Upper lobe of left lung (tissue), 4 donors: Measurements from ENCODE around the gene LUC7L3.

ENCODE experiments used
- EP300 ChIP-seq, 4 donors: sonication (generic); formaldehyde crosslinking; IDR thresholded peaks; one replicate each; pipeline ENCODE4 v1.5.1; 2017; ENCODE audit warnings: antibody characterized with exemption in 4 of 4, control low read depth in 2 of 4
- POLR2A ChIP-seq, 4 donors: fragments of 450-650 bp; IDR thresholded peaks; one replicate each; pipeline ENCODE4 v1.5.1; 2016 to 2017; ENCODE audit warnings: antibody characterized with exemption in 4 of 4, mild to moderate bottlenecking in 2 of 4
- POLR2AphosphoS5 ChIP-seq, 2 donors: sonication (generic); formaldehyde crosslinking; IDR thresholded peaks; one replicate each; pipeline ENCODE4 v1.5.1; 2017; ENCODE audit warnings: antibody characterized with exemption in 2 of 2
- TF ChIP-seq, protein P1 (sequence below), 6 experiments: fragments of 450-650 bp in 4 of 6; fragments of 200-600 bp in 2 of 6; sonication (generic) in 2 of 6; IDR thresholded peaks; one replicate each; pipeline ENCODE4 v1.5.1; 2016 to 2019; ENCODE audit warnings: antibody characterized with exemption in 6 of 6

DNA sequence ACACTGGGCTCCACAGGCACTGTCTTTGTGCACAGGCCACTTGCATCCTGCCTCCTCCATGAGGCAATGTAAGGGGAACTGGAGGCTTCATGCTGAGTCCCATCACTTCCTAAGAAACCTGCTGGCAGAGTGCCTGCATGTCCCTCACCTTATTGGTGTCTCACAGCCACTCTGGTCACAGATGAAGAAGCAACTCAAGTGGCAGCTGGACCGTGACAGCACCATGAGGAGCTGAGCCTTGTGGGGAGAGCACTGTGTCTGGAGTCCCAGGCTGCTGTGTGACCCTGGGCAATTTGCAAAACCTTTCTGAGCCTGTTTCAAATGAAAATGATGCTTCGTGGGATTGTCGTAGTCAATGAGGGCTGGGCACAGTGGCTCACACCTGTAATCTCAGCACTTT, 31.2 kb upstream of the LUC7L3 start:
- TF ChIP-seq, protein P1, sequence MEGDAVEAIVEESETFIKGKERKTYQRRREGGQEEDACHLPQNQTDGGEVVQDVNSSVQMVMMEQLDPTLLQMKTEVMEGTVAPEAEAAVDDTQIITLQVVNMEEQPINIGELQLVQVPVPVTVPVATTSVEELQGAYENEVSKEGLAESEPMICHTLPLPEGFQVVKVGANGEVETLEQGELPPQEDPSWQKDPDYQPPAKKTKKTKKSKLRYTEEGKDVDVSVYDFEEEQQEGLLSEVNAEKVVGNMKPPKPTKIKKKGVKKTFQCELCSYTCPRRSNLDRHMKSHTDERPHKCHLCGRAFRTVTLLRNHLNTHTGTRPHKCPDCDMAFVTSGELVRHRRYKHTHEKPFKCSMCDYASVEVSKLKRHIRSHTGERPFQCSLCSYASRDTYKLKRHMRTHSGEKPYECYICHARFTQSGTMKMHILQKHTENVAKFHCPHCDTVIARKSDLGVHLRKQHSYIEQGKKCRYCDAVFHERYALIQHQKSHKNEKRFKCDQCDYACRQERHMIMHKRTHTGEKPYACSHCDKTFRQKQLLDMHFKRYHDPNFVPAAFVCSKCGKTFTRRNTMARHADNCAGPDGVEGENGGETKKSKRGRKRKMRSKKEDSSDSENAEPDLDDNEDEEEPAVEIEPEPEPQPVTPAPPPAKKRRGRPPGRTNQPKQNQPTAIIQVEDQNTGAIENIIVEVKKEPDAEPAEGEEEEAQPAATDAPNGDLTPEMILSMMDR (IDR thresholded peaks at IDR 0.05), result no peak
- TF ChIP-seq POLR2A (IDR thresholded peaks at IDR 0.05), result no peak
- no peak for TF ChIP-seq POLR2AphosphoS5 (IDR thresholded peaks at IDR 0.05)
- TF ChIP-seq EP300 (IDR thresholded peaks at IDR 0.05), result no peak
